NOMO-1 (cell line): Measurements from ENCODE around the gene KIF16B.
"Not testable (repeated sequence)": the region's sequence is repeated elsewhere in the genome, so short reads cannot be mapped to it uniquely, and the experiment has no call there.

ENCODE experiments used
- DNase-seq, 2 experiments: peaks; one replicate each; lab custom pipeline; 2025; ENCODE audit not compliant: unreplicated experiment in 2 of 2; lab: John Stamatoyannopoulos, UW

KIF16B gene

GRCh38 chr20:16596404-16596803, 23.2 kb upstream of the KIF16B start:
- DNase-seq, result not testable (repeated sequence)

- DNase-seq, result no peak
Observed at GRCh38 chr20:16595376-16595775, 22.1 kb upstream of the KIF16B start.

DNA sequence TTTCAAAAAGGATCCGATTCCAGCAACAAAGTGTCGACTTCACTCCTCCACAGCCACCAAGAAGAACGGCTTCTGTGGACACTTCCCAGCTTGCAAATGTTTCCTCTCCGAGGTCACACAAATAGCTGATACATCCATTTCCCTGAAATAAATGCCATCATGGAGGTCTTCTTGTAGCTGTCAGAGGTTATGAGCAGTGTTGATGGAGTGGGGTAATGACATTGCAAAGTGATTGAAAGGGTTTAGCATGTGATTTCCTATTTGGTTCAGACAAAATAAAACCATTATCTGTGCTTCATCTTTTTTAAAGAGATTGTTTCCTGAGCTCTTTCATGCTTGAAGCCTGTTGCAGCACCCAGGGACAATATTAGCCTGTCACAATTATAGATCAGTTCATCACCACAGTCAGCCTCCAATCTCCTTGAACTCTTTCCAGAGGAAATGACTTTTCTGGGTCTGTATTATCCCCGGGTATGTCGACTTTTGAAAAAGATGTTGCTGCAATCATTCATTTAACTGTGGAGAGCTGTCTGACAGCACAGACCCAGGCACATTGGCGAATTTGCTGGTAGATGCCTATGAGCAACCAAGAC, 16.9 kb upstream of the KIF16B start:
- DNase-seq, result no peak

DNA sequence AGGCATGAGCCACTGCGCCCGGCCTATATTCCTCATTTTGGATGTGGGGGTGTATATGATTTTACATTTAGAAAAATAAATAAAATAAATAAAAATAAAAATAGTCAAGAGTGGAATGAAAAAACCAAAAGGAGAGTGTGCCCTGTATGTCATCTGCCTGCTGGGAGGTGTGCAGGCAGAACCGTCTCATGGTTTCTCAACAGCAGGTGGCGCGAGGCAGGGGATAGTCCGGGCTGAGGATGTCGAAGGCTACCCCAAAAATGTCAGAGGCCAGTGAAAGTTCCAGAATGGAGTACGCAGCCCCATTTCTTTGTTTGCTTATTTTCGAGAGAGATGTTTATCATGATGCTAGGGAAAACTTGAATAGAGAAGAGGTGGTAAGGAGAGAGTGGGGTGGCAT, 16.4 kb upstream of the KIF16B start:
- DNase-seq, result no peak

DNA sequence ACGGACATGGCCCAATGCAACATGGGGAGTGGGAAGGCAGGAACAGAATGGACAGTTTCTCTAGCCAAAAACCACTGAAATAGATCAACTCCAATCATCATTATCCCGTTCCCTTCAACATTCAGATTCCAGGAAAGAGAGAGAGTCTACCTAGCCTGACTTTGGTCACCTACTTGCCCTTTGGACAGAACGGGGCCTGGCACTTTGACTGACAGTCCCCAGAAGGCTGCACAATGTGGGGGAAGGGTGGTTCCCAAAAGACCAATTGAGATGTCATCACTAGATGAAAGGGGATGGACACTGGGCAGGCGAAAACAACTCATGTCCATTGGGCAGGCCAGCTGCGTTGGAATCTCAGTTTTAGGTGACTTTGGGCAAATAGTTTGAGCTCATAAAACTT, 15.0 kb upstream of the KIF16B start:
- DNase-seq, result no peak

GRCh38 chr20:16587066-16587465, 13.8 kb upstream of the KIF16B start:
- no peak for DNase-seq

DNA sequence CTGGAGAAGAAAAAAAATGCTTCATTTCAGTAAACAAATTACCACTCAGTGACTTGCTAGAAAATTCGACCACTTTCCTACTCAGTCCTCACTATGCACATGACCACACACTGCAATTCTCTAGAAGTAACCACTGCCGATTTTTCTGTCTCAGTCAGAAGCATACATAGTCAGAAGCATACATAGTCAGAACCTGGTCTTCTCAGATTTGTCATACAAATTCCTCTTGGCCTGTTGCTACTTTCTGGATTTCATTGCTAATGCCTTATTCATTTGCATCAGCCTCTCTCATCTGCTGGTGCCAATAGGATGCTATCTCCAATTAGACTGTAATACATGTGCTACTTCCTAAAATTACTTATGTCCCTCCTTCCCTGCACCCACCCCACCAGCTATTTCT, 10.2 kb upstream of the KIF16B start:
- DNase-seq, result no peak

DNA sequence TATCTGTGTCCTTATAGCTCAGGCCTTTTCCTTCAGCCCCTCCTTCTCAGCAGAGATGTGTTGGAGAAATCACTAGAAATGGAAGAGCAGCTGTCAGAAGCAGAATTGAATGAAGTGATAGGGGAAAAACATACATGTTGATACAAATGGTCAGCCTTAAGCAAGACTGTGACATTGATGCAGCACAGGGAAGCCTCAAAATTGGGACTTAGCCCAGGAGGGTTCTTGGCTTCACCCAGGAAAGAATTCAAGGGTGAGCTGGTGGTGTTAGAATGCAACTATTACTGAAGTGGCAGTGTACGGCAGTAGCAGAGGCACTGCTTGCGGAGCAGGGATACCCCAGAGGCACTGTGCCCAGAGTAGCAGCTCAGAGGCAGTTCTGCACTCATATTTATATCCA, 8.0 kb upstream of the KIF16B start:
- DNase-seq, result no peak

GRCh38 chr20:16580620-16581019, 7.4 kb upstream of the KIF16B start:
- DNase-seq, result no peak

GRCh38 chr20:16580147-16580546, 6.9 kb upstream of the KIF16B start:
- DNase-seq, result no peak

DNA sequence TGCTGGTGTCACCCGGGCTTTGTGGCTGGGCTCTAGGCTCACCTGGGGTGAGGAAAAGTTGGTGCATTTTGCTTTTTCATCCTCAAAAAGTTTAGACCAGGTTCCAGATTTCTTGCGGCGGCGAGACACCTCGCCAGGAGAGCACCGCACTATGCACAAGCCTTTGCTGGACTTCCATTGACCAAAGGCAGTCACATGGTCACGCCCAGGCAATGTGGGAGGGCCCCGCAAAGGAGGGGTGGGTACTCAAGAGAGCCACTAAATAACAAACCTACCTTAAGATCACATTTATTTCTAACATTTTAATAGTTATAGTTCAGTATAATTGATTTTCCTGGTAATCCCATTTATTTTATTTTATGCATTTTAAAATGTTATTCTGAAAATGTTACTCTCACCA, 3.0 kb upstream of the KIF16B start:
- DNase-seq, result no peak

- no peak for DNase-seq
Observed at GRCh38 chr20:16575390-16576140, 2.3 kb upstream of the KIF16B start.

GRCh38 chr20:16574656-16575355, 1.6 kb upstream of the KIF16B start:
- peak; percentile 48 to 51 for DNase-seq

DNA sequence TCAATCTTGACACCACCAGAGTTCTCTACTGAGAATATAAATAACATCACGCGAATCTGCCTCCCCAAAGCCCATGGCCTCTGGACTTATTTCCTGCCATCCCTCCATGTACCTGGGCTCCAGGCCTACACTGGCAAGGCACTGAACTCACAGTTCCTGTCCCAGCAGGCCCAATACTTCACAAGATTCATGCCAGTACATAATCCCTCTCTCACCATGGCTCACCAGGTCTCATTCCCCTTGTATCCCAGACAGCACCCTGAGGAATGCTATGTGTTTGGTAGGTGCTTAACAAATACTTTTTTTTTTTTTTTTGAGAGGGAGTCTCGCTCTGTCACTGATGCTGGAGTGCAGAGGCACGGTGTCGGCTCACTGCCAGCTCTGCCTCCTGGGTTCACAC, 1.9 kb downstream of the KIF16B start:
- DNase-seq, result no peak

GRCh38 chr20:16569246-16570153, 3.7 kb downstream of the KIF16B start:
- peak in 1 of 2 experiments; percentile 60 for DNase-seq

DNA sequence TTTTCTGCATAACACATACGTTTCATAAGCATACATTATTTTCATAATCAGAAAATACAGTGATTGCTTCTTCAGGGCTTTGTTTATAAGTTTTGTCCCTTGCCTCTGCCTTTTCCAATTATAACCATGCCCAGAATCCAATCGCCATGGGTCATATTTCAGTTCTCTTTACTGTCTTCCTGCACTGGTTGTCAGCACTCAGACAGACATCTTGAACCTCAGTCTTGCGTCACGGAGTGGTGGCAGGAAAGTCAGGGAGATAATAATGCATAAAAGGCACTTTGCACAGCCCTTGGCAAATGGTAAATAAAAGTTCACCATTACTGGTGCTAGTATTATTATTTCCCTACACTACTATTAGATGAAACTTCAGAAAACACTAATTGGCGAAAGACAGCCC, 7.2 kb downstream of the KIF16B start:
- peak in 1 of 2 experiments; percentile 40 for DNase-seq

DNA sequence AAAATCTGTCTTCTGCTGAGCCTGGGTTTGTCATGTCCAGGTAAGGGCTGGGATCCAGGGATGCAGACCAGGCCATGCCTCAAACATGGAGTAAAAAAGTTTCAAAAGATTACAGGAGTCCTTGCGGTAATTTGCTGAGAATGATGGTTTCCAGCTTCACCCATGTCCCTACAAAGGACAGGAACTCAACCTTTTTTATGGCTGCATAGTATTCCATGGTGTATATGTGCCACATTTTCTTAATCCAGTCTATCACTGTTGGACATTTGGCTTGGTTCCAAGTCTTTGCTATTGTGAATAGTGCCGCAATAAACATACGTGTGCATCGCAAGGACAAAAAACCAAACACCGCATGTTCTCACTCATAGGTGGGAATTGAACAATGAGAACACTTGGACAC, 9.2 kb downstream of the KIF16B start:
- not testable (repeated sequence) for DNase-seq

GRCh38 chr20:16563066-16563806, 10.0 kb downstream of the KIF16B start:
- peak in 1 of 2 experiments; percentile 14 for DNase-seq

GRCh38 chr20:16562259-16562658, 11.0 kb downstream of the KIF16B start:
- no peak for DNase-seq

- DNase-seq, result no peak
Observed at GRCh38 chr20:16560661-16561060, 12.6 kb downstream of the KIF16B start.
